ENCODE results near the gene APLP2. TPM values are rescaled to one million over a fixed set of nuclear protein-coding genes. Genes with fewer than 3 reads are reported as not detected.

Gene APLP2
- total and polyA plus RNA-seq, 2 experiments from 2014 or later = 322 to 362 TPM

GRCh38 chr11:130068546-130068985 is 1.1 kb upstream of the APLP2 start:
- Histone ChIP-seq H3K36me3 (ENCODE audit: insufficient read depth) (no peaks in the 10 kb centered on the region), H3K79me2 (replicated peaks; ENCODE audit: insufficient read depth) (peaks cover 31% of the 10 kb centered on the region), H3K9me2 (ENCODE audit: insufficient read depth) (no peaks in the 10 kb centered on the region), H3K4me2 (peak overlapping the region; percentile 99), H3F3A (replicated peaks; ENCODE audit: low read depth) (no peaks in the 10 kb centered on the region; the same call in 1 of the 2 replicates), H4K20me1 (replicated peaks; ENCODE audit: insufficient read depth) (peaks cover 17% of the 10 kb centered on the region), H3K4me1 (ENCODE audit: insufficient read depth) (peaks cover 28% of the 10 kb centered on the region), H3K27me3 (ENCODE audit: insufficient read depth) (peaks cover 39% of the 10 kb centered on the region), H3K4me3 (peak overlapping the region; percentile 74), H2AFZ (peak overlapping the region; percentile 98), H3K27ac (ENCODE audit: low read depth) (no peak overlapping the region)
- ATAC-seq (peak; percentile 18), DNase-seq (ENCODE audit: low spot score) (peak; percentile 60)
- Mint-ChIP-seq H3K9me3 (no peaks in the 10 kb centered on the region), H3K27me3 (ENCODE audit: insufficient read depth, low read depth, poor library complexity) (peaks cover 29% of the 10 kb centered on the region), H3K4me3 (peak overlapping the region; percentile 86), H3K27ac (peak overlapping the region; percentile 12; the same call in 1 of the 2 replicates), H3K36me3 (ENCODE audit: low read depth) (no peaks in the 10 kb centered on the region; the same call in 2 of the 3 replicates), H3K4me1 (peaks cover 25% of the 10 kb centered on the region)
- peak; percentile 18 for TF ChIP-seq EZH2 (IDR thresholded peaks at IDR 0.05; ENCODE audit: low read depth, unreplicated experiment)
- TF ChIP-seq ZNF331 (CRISPR knock-in tag; IDR thresholded peaks at IDR 0.05; ENCODE audit: low read depth) = no peak

- no peak overlapping the region for H3K27ac ChIP-seq (ENCODE audit: low read depth)
Observed at GRCh38 chr11:130068986-130069658, 572 bp upstream of the APLP2 start.

More at GRCh38 chr11:130068986-130069658, 572 bp upstream of the APLP2 start:
- peaks cover 22% of the 10 kb centered on the region for H4K20me1 ChIP-seq (replicated peaks; ENCODE audit: insufficient read depth)
- H3F3A ChIP-seq (replicated peaks; ENCODE audit: low read depth) = no peaks in the 10 kb centered on the region; the same call in 1 of the 2 replicates
- no peaks in the 10 kb centered on the region for H3K36me3 ChIP-seq (ENCODE audit: insufficient read depth)
- H3K36me3 Mint-ChIP-seq (ENCODE audit: low read depth) = no peaks in the 10 kb centered on the region; the same call in 1 of the 3 replicates
- ATAC-seq = peak; percentile 51
- peak overlapping the region; percentile 74 for H3K4me3 ChIP-seq
- peaks cover 37% of the 10 kb centered on the region for H3K79me2 ChIP-seq (replicated peaks; ENCODE audit: insufficient read depth)
- H3K27me3 ChIP-seq (ENCODE audit: insufficient read depth) = peaks cover 39% of the 10 kb centered on the region
- DNase-seq (ENCODE audit: low spot score) = peak; percentile 67
- peak overlapping the region; percentile 98 for H2AFZ ChIP-seq
- peak overlapping the region; percentile 99 for H3K4me2 ChIP-seq
- TF ChIP-seq ZNF331 (CRISPR knock-in tag; IDR thresholded peaks at IDR 0.05; ENCODE audit: low read depth) (no peak), REST (IDR thresholded peaks at IDR 0.05; ENCODE audit: unreplicated experiment) (no peak), ETS1 (IDR thresholded peaks at IDR 0.05) (no peak), CREB1 (CRISPR knock-in tag; IDR thresholded peaks at IDR 0.05; ENCODE audit: low read depth) (no peak), JUNB (IDR thresholded peaks at IDR 0.05; ENCODE audit: unreplicated experiment) (no peak), ZNF462 (CRISPR knock-in tag; IDR thresholded peaks at IDR 0.05) (no peak), EZH2phosphoT487 (IDR thresholded peaks at IDR 0.05; ENCODE audit: unreplicated experiment) (no peak), ZNF114 (CRISPR knock-in tag; IDR thresholded peaks at IDR 0.05) (no peak), NANOG (IDR thresholded peaks at IDR 0.05; ENCODE audit: borderline replicate concordance) (no peak)
- H3K9me2 ChIP-seq (ENCODE audit: insufficient read depth) = no peaks in the 10 kb centered on the region
- H3K4me1 Mint-ChIP-seq = peaks cover 25% of the 10 kb centered on the region
- peaks cover 29% of the 10 kb centered on the region for H3K27me3 Mint-ChIP-seq (ENCODE audit: insufficient read depth, low read depth, poor library complexity)
- H3K4me1 ChIP-seq (ENCODE audit: insufficient read depth) = peaks cover 28% of the 10 kb centered on the region
- peak overlapping the region; percentile 86 for H3K4me3 Mint-ChIP-seq
- no peaks in the 10 kb centered on the region for H3K9me3 Mint-ChIP-seq
- H3K27ac Mint-ChIP-seq = peak overlapping the region; percentile 12; the same call in 1 of the 2 replicates

All from GM23338 (cell line).